Memory B cell (primary cell): ENCODE results near the gene KRT222.
A peak's percentile ranks its signal among the peaks of the same experiment; 100 is the strongest.

ENCODE experiments used
- ATAC-seq: fragments of 150-1000 bp; cut with Tn5 transposase; 2 replicates; pipeline ENCODE4 v1.10.0; 2021; ENCODE audit warnings: low read depth, mild to moderate bottlenecking, moderate library complexity
- DNase-seq, 2 donors: peaks; one replicate each; pipeline ENCODE4 v3.0.0; 2022; ENCODE audit warnings: low spot score in 2 of 2
- H3K27ac Mint-ChIP-seq: one replicate; pipeline ENCODE4 v1.8.0; 2022; ENCODE audit warnings: mild to moderate bottlenecking, moderate library complexity, mixed read lengths
- H3K27me3 Mint-ChIP-seq: one replicate; pipeline ENCODE4 v1.8.0; 2022; ENCODE audit warnings: mixed read lengths
- H3K36me3 Mint-ChIP-seq: one replicate; pipeline ENCODE4 v1.8.0; 2022; ENCODE audit warnings: mild to moderate bottlenecking, mixed read lengths
- H3K4me1 Mint-ChIP-seq: one replicate; pipeline ENCODE4 v1.8.0; 2022; ENCODE audit warnings: mixed read lengths
- H3K4me3 Mint-ChIP-seq: one replicate; pipeline ENCODE4 v1.8.0; 2022; ENCODE audit warnings: mild to moderate bottlenecking, moderate library complexity, mixed read lengths
- H3K9me3 Mint-ChIP-seq: one replicate; pipeline ENCODE4 v1.8.0; 2022; ENCODE audit warnings: mixed read lengths

Gene KRT222

GRCh38 chr17:40679523-40679907 lies 14.5 kb upstream of the KRT222 start:
- Mint-ChIP-seq H3K36me3 (no peaks in the 10 kb centered on the region), H3K4me3 (no peak overlapping the region), H3K4me1 (no peaks in the 10 kb centered on the region), H3K9me3 (no peaks in the 10 kb centered on the region), H3K27ac (no peak overlapping the region), H3K27me3 (peaks cover 13% of the 10 kb centered on the region)
- ATAC-seq, result no peak
- DNase-seq, result no peak

GRCh38 chr17:40678902-40679522 lies 14.0 kb upstream of the KRT222 start:
- DNase-seq (no peak), ATAC-seq (no peak)
- Mint-ChIP-seq H3K9me3 (no peaks in the 10 kb centered on the region), H3K27me3 (peaks cover 13% of the 10 kb centered on the region), H3K4me1 (no peaks in the 10 kb centered on the region), H3K27ac (no peak overlapping the region), H3K36me3 (no peaks in the 10 kb centered on the region), H3K4me3 (no peak overlapping the region)

- Mint-ChIP-seq H3K36me3 (no peaks in the 10 kb centered on the region), H3K4me1 (no peaks in the 10 kb centered on the region)
These were observed 10.9 kb upstream of the KRT222 start for GRCh38 chr17:40675905-40676304.

GRCh38 chr17:40672654-40673053 lies 7.7 kb upstream of the KRT222 start:
- no peak overlapping the region for H3K27ac Mint-ChIP-seq
- H3K36me3 Mint-ChIP-seq, result no peaks in the 10 kb centered on the region
- no peaks in the 10 kb centered on the region for H3K9me3 Mint-ChIP-seq
- no peak for DNase-seq
- no peak overlapping the region for H3K4me3 Mint-ChIP-seq
- H3K27me3 Mint-ChIP-seq, result peaks cover 5% of the 10 kb centered on the region
- H3K4me1 Mint-ChIP-seq, result no peaks in the 10 kb centered on the region
- no peak for ATAC-seq

More at GRCh38 chr17:40675905-40676304, 10.9 kb upstream of the KRT222 start:
- H3K9me3 Mint-ChIP-seq, result no peaks in the 10 kb centered on the region
- ATAC-seq (no peak), DNase-seq (no peak)
- no peak overlapping the region for H3K4me3 Mint-ChIP-seq
- peaks cover 5% of the 10 kb centered on the region for H3K27me3 Mint-ChIP-seq
- H3K27ac Mint-ChIP-seq, result no peak overlapping the region

- H3K4me3 Mint-ChIP-seq, result no peak overlapping the region
- DNase-seq (no peak), ATAC-seq (no peak)
- H3K9me3 Mint-ChIP-seq, result no peaks in the 10 kb centered on the region
- H3K27ac Mint-ChIP-seq, result no peak overlapping the region
- peaks cover 2% of the 10 kb centered on the region for H3K27me3 Mint-ChIP-seq
- no peaks in the 10 kb centered on the region for H3K36me3 Mint-ChIP-seq
- no peaks in the 10 kb centered on the region for H3K4me1 Mint-ChIP-seq
These were observed 6.3 kb upstream of the KRT222 start for GRCh38 chr17:40671282-40671681.

- Mint-ChIP-seq H3K27ac (no peak overlapping the region), H3K36me3 (no peaks in the 10 kb centered on the region), H3K27me3 (peaks cover 18% of the 10 kb centered on the region), H3K4me3 (no peak overlapping the region), H3K9me3 (no peaks in the 10 kb centered on the region), H3K4me1 (peaks cover 4% of the 10 kb centered on the region)
- ATAC-seq (no peak), DNase-seq (no peak)
These were observed 1.4 kb upstream of the KRT222 start for GRCh38 chr17:40666331-40666730.

GRCh38 chr17:40663252-40663651 lies 1.7 kb downstream of the KRT222 start:
- ATAC-seq, result no peak
- peaks cover 4% of the 10 kb centered on the region for H3K4me1 Mint-ChIP-seq
- H3K4me3 Mint-ChIP-seq, result no peak overlapping the region
- no peaks in the 10 kb centered on the region for H3K9me3 Mint-ChIP-seq
- peaks cover 26% of the 10 kb centered on the region for H3K27me3 Mint-ChIP-seq
- H3K27ac Mint-ChIP-seq, result no peak overlapping the region
- no peaks in the 10 kb centered on the region for H3K36me3 Mint-ChIP-seq
- DNase-seq, result no peak

- Mint-ChIP-seq H3K4me3 (no peak overlapping the region), H3K27me3 (peaks cover 18% of the 10 kb centered on the region), H3K4me1 (peaks cover 2% of the 10 kb centered on the region), H3K9me3 (no peaks in the 10 kb centered on the region), H3K36me3 (no peaks in the 10 kb centered on the region), H3K27ac (no peak overlapping the region)
- no peak for ATAC-seq
- no peak for DNase-seq
These were observed 5.1 kb downstream of the KRT222 start for GRCh38 chr17:40659911-40660310.

GRCh38 chr17:40658396-40658795 lies 6.6 kb downstream of the KRT222 start:
- no peak overlapping the region for H3K27ac Mint-ChIP-seq
- DNase-seq, result no peak
- no peaks in the 10 kb centered on the region for H3K36me3 Mint-ChIP-seq
- H3K4me1 Mint-ChIP-seq, result no peaks in the 10 kb centered on the region
- peaks cover 13% of the 10 kb centered on the region for H3K27me3 Mint-ChIP-seq
- H3K9me3 Mint-ChIP-seq, result no peaks in the 10 kb centered on the region
- no peak overlapping the region for H3K4me3 Mint-ChIP-seq
- no peak for ATAC-seq

GRCh38 chr17:40651939-40652338 lies 13.0 kb downstream of the KRT222 start:
- Mint-ChIP-seq H3K27ac (no peak overlapping the region), H3K4me1 (peaks cover 6% of the 10 kb centered on the region)

GRCh38 chr17:40648384-40648968 lies 16.5 kb downstream of the KRT222 start:
- no peaks in the 10 kb centered on the region for H3K27me3 Mint-ChIP-seq
- ATAC-seq, result no peak

More at GRCh38 chr17:40651939-40652338, 13.0 kb downstream of the KRT222 start:
- no peak for DNase-seq
- Mint-ChIP-seq H3K9me3 (no peaks in the 10 kb centered on the region), H3K27me3 (no peaks in the 10 kb centered on the region), H3K4me3 (no peak overlapping the region), H3K36me3 (no peaks in the 10 kb centered on the region)
- ATAC-seq, result no peak

GRCh38 chr17:40647624-40648383 lies 17.2 kb downstream of the KRT222 start, which contains the start of gene SMARCE1:
TSS of gene SMARCE1 (minus strand) at chr17:40647818. CDS start at chr17:40645802, 2,016 bp downstream.
- ATAC-seq (peak; percentile 75), DNase-seq (peak; percentile 77 to 86)
- H3K4me3 Mint-ChIP-seq, result peak within 1 kb of the TSS; percentile 94
- peaks cover 11% of the 10 kb centered on the region for H3K36me3 Mint-ChIP-seq
- H3K27me3 Mint-ChIP-seq, result no peaks in the 10 kb centered on the region
- peak within 1 kb of the TSS; percentile 99 for H3K27ac Mint-ChIP-seq
- peaks cover 16% of the 10 kb centered on the region for H3K4me1 Mint-ChIP-seq
- H3K9me3 Mint-ChIP-seq, result no peaks in the 10 kb centered on the region

More at GRCh38 chr17:40648384-40648968, 16.5 kb downstream of the KRT222 start:
- no peaks in the 10 kb centered on the region for H3K9me3 Mint-ChIP-seq
- peaks cover 6% of the 10 kb centered on the region for H3K36me3 Mint-ChIP-seq
- peak overlapping the region; percentile 99 for H3K27ac Mint-ChIP-seq
- DNase-seq, result no peak
- H3K4me3 Mint-ChIP-seq, result peak overlapping the region; percentile 94
- peaks cover 13% of the 10 kb centered on the region for H3K4me1 Mint-ChIP-seq

GRCh38 chr17:40646791-40647623 lies 18.0 kb downstream of the KRT222 start:
- peak in 1 of 2 donors; percentile 77 for DNase-seq
- Mint-ChIP-seq H3K4me3 (peak overlapping the region; percentile 94), H3K4me1 (peaks cover 19% of the 10 kb centered on the region)

More at GRCh38 chr17:40646791-40647623, 18.0 kb downstream of the KRT222 start:
- ATAC-seq, result peak; percentile 58
- no peaks in the 10 kb centered on the region for H3K27me3 Mint-ChIP-seq
- H3K27ac Mint-ChIP-seq, result peak overlapping the region; percentile 99
- no peaks in the 10 kb centered on the region for H3K9me3 Mint-ChIP-seq
- peaks cover 16% of the 10 kb centered on the region for H3K36me3 Mint-ChIP-seq
